NCI-H2029 (cell line): ENCODE data around the gene MRPL32.
A peak's percentile ranks its signal among the peaks of the same experiment; 100 is the strongest.

Experiments used
- DNase-seq: peaks from one replicate; lab custom pipeline; 2025; lab: John Stamatoyannopoulos, UW

MRPL32 gene

DNA sequence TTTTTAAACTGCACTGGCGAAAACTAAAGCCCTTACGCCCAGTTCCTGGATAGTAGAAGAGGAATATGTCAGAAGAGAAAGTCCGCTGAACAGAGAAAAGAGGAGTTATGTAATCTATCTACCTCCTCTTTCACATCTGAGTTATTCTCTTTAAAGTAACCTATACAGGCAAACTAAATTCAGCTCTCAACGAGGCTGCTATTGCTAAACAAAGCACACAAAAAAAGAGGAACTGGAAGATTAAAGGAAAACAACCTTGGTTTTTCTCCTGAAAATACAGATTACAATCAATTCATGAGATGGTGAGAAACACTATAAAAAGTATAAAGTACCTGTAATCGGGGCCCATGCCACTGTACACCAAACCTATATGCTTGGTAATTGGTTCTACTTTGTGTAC, 6.0 kb upstream of the MRPL32 start:
- no peak for DNase-seq

DNA sequence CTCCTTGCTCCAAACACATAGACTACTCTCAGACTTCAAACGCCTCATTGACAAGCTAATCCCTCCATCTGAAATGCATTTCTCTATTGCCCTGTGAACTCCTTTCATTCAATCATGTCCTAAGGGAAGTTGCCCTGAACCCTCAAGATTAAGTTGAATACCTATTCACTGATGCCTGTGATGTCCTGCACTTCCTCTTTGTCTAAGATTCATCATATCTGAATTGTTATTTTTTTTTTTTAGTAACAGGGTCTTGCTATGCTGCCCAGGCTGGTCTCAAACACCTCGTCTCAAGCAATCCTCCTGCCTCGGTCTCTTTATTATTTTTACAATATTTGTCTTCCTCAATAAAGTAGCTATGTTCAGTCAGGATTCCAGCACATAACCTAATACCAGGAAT, 3.4 kb upstream of the MRPL32 start:
- DNase-seq, result no peak

DNA sequence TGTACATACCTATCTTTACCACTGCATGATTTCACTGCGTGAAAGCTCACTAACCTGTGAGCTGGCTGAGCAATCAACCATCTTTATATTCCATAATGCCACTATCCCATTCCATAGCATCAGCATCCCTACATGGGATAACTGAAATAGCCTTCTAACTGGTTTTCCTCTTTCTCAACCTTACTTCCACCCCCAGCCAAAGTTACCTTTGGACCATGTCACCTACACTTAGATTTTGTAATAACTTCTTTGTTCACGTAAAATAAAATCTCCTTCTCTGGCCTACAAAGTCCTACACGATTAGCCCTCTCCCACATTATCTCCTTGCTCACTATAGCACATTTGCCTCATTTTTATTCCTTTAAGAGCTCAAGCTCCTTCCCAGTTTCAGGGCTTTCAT, 2.7 kb upstream of the MRPL32 start:
- no peak for DNase-seq

DNA sequence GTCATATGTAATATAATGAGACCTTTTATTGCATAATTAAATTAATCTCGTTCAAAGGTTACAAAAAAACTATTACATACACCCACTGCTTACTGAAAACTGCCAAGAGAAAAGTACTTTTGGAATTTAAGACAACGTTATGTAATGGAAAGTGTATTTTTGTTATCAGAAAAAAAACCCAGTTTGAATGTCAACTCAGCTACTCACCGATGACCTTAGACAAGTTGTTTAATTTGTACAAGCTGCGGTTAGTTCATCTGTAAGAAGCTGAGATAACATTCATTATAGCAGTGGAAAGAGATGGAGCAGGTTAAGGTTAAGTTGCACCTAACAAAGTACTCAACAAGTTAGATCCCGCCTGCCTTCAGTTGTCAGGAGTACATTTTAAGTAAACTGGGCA, 1.3 kb upstream of the MRPL32 start:
- no peak for DNase-seq

DNA sequence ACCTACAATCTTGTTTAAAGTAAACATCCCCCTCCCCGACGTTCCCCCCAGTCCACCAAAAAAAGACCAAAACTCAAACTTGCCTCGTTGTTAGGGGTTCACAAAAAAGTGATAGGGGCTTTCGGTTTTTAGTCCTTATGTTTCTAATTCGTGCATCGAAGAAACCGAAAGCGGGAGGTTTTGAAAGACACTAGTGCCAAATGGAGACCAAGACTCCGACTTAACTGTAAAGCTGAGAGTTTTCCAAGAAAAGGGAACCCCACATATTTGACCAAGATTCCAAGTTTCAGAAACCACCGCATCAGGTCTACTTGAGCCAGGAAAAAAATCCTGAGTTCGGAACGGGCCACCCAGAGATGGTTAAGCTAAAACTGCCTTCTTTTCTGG, 736 bp upstream of the MRPL32 start:
- no peak for DNase-seq

DNA sequence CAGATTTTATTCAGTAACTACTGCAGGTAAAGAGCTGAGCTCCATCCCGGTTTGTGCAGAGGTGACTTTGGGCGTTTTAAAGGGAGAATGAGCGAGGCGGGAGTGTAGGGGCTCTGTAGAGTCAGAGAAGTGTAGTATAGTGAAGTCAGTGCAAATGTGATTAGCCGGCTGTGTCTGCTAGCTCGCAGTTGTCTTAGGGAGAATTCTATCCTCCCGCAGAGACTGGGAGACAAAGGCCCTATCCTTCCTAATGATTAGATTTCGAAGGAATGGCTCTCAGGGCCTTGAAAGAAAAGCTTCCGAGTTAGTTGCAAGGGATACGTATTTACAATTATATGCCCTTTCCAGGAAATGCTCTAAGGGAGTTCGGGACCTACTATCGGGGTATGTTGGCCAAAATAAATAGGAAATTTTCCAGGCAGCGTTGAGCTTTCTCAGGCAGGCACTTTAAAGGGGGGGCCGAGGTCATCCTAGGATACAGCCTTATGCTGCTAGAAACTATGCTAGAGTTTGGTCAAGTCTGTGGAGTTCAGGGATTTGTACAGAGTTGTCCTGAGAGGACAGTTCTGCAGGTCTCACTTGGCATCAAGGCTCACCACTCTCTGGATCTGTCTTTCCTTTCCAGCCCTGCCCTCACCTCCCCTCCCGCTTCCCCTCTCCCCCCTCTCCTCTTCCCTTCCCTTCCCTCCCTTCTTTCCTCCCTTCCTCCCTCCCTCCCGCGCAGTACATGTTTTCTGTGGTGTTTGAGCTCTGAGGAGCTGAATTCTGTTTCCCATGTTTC, 825 bp downstream of the MRPL32 start:
- no peak for DNase-seq

DNA sequence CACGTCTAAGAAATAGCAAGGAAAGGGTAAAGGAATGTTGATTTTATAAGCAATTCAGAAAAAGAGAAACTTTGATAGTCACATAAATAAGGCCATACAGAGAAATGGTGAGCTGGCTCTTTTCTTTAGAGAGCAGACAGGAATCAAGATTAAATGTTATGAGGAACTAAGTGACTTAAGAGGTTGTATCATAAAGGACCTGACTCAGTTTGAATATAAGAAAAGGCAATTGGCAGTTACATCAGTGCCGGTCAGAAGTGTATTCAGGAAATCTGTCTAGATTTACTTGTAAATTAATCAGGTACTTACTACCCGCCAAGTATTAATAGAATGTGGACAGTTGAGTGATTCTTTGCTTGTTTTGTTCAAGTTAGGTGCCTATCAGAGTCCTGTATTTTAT, 2.1 kb downstream of the MRPL32 start:
- no peak for DNase-seq

DNA sequence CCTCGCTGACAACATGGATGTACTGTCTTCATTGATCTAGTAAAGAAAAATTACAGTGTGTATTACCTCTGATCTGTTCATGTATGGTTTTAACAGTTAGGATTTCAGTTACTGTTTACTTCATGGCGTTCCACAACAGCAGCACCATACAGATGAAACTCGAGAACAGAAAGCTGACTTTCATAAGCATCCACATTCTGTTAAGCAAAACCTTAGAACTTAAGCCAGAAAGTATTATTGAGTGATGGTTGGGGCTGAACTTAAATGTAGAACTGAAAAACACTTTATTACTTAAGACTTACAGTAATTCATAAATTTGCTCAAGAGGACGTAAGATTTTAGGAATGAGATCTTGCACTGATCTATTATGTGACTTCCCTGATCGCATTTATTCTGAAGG, 3.7 kb downstream of the MRPL32 start:
- DNase-seq, result no peak

DNA sequence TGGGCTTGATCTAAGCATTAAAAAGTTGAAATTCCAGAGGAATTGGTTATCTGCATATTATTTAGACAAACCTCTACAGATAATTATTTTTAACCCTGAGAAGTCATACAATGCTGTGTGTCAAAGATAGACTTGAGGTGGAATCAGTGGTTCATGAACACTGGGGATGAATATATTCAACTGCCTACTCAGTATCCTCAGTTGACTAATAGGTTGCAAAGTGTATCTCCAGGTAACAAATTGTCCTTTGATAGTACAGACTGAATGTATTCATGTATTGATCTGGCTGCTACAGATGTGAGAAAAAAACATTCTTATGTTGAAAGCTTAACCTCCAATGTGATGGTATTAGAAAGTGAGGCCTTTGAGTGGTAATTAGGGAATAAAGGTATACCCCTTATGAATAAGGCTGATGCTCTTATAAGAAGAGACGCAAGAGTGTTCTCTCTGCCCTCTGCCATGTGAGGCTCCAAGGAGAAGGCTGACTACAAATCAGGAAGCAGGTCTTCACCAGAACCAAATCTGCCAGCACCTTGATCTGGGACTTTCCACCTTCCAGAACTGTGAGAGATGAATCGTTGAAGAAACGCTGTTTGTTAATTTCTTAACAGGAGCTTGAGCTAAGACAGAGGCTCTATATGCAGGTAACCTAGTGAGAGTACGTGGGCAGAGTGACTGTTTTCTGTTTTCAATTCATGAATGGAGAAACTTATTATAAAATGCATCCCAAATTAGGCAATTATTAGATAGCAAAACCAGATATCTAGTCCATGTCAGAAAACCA, 7.5 kb downstream of the MRPL32 start:
- DNase-seq, result no peak

DNA sequence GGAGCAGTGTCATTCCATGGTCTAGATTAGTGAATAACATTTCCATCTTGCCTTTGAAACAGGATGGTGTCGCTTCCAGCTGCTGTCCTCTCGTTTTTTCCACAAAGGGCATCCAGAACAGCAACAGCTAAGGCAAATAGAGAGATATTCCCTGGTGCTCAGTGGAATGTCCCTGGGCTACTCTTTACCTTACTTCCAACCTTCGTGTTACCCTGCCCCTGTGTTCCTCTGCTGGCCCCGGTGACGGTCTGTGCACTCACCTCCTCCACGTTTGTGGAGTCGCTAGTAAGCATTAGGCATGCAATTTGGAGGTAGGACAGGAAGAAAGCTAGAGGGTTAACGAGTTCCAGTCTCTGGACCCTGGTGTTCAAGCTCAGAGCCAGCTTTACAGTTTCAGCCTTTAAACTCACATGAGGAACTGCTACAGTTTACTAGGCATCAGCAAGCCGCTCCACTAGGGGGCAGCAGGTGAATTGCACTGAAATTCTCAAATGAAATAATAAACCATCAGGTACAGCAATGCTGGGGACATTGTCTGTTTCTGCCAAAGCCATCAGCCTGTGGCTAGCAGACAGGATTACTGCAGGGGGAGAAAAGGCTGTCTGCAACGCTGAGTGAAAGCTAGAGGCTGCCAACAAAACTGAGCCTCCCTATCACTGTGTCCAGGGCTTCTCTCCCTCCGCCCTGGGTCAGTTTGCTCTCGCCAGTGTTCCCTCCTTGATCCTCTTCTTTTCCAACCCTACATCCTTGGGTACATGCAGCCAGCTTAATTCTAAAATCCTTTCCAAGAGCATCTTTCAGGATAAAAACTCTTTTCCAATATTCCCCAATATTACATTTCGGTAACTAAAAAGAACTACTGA, 9.0 kb downstream of the MRPL32 start:
- peak; percentile 44 for DNase-seq

DNA sequence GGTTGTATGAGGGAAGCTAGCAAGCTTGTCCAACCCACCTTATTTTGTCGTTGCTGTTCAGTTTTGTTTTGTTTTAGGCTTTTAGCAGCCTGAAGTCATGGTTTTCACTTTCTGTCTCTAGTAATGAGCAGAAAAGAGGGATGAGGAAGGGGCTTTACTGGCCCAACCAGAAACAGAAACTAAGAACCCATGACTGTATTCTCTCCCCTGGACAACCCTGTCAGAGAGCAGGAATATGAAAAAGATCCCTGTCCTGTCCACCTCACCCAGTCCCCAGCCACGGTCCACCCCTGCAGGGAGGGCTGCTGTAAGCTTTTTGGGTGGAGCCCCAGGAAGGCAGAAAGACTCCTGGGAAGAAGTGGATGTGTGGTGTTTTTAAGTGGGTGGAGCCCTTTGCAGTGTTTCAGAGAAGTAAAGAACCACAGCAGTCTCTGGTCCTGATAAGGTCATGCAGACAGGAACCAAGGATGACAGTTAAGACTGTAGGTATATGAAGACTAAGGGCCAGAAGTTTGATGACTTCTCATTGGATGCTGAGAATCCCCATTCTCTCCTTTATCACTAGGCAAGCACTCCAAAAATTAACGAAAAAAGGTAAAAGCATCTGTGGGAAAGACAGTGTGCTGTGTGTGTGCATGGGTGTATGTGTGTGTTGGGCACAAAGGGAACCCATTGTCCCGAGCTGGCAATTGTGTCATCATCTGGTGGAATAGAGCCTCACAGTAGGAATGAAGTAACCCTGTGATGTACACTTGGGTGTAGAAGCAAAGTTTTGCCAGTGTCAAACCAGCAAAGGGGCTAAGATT, 13.8 kb downstream of the MRPL32 start:
- DNase-seq, result no peak

DNA sequence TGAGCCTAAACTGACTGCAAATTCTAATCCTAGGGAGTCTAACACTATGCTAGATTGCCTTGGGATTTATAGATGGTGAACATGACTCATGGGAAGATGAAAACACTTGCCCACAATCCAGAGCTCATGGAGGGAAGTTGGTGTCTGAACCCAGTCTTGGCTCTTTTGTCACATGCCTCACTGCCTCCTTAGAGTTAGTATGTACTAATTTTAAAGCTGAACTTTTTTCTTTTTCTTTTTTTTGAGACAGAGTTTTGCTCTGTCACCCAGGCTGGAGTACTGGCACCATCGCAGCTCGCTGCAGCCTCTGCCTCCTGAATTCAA, 14.4 kb downstream of the MRPL32 start:
- DNase-seq, result no peak

DNA sequence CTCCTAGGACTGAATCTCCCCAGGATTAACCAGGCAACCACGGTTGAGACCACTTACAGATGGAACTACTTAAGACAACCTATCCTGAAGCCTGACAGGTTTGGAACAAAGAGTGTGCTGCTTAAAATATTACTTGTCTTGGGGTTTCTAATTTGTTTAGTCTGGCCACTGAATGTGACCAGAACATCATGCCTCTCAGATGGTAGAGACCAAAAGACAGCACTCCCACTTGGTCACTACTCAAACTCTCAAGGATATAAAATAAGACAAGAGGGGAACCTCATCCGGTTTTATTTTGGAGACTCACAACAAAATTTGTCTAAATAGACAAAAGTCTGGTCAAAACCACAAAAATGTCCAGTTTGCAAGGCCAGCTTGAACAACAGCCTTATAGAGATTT, 15.3 kb downstream of the MRPL32 start:
- no peak for DNase-seq

DNA sequence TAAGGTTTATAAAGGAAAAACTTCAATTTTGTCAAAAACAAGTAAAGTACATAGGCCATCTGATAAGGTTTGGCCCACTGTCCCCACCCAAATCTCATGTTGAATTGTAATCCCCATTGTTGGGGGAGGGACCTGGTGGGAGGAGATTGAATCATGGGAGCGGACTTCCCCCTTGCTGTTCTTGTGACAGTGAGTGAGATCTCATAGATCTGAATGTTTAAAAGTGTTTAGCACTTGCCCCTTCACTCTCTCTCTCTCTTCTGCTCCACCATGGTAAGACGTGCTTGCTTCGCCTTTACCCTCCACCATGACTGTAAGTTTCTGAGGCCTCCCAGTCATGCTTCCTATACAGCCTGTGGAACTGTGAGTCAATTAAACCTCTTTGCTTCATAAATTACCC, 18.2 kb downstream of the MRPL32 start:
- DNase-seq, result no peak

DNA sequence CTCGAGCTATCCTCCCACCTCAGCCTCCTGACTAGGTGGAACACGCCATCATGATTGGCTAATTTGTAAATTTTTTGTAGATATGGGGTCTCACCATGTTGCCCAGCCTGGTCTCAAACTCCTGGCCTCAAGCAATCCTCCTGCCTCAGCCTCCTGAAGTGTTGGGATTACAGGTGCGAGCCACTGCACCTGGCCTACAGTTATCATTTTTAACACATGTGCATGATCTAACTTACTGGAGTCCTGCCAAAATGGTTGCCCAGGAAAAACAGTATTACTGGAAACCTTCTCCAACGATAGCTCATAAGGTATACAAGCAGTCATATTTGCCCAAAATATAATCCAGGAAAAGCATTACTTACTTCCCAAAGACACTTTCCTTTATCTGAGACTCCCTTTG, 20.2 kb downstream of the MRPL32 start:
- DNase-seq, result no peak

DNA sequence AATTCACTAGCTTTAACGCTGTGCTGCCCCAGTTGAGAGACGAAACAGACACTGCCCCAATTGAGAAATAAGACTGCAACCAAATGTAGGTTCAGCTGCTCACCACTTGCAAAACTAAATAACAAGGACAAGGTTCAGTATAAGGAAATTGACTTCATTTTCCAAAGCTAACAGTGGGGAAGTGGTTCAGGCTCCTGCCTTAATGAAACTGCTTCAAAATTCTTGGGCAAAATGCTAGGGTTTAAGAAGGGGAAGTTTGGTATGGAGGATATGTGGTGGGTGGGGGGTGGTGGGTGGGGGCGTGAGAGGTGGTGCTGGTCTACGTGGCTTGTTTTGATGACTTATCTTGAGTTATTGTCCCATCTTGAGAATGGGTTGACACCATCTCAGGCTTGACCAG, 21.8 kb downstream of the MRPL32 start:
- DNase-seq, result no peak

DNA sequence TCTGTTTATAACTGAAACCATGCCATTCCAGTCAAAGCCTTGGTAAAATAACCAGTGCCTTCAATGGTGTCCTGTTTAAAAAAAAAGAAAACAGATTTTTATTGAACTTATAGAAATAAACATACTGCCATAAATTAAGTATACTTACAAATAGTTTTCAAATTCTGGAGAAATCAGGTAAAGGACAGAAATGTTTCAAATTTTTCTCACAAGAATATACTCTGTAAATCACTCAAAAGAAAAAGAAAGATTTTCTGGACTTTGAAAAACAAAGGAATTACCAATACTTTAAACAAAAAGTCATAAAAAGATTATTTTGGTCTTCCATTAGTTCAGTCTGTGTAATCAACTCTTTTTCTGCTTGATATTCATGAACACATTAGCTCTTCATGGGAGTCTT, 23.9 kb downstream of the MRPL32 start:
- no peak for DNase-seq

DNA sequence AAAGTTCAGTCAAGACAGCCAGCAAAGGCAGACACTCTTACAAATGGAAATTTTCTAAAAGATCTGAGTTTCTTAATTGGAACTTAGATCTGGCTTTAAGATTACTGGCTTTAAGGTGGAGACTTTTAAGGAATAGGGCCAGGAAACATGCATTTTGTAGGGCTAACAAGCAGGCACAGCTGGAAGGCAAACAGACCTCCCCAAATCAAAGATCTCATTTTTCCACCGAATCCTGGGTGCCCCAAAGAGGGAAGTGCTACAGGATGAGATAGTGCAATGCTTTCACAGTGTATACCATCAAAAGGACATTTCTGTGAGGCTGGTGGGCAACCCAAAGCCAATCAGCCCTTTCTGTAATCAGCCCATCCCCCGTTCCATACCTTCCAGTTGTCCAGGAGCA, 27.4 kb downstream of the MRPL32 start:
- no peak for DNase-seq

DNA sequence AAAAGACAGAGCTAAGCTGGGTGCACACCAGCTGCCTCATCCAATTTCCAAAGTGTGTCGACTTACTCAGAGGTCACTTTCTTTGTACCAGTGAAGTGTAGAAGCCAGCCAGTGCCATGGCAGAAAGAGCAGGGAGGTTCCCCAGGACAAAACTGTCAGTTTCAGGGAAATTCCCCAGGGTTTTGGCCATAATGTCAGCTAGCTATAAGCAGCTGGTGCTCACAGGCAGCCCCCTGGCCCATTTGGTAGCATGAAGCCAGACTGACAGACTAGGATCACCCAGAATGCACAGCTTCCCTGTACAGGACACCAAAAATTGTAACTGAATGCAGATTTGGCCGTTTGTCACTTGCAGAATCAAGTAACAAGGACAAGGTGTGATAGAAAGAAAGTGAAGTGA, 28.6 kb downstream of the MRPL32 start:
- no peak for DNase-seq

DNA sequence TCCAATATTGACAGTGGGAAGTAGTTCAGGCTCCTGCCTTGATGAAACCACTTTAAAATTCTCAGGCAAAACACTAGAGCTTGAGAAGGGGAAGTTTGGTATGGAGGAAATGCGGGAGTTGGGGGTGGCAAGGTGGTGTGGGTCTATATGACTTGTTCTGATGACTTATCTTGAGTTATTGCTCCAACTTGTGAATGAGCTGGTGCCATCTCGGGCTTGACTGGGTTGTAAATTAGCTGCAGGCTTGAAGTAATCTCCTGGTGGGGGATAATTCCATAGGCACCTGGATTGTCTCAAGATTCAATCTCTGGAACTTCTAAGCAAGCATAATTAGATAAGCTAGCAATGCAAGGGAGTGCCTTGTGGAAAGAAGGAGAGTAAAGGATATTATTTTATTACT, 29.0 kb downstream of the MRPL32 start:
- DNase-seq, result no peak

DNA sequence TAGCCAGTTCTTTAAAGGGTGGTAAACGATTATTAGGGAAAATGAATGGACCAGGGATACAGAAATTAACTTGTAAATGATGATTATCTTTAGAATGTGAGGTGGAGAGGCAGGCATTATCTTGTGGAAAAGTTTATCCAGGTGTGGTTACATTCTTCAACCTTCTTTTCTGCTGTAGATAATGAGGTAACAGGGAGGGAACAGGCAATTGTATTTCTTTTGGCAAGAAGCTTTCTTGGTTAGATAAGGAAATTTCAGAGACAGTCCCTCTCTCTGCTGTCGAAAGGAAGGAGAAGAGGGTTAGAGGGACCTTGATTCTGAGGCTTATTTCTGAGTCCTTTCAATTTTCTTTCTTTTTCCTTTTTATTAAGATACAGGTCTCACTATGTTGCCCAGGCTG, 32.1 kb downstream of the MRPL32 start:
- DNase-seq, result no peak
